ENCODE measurements around the gene RFX4.

RFX4 gene

DNA sequence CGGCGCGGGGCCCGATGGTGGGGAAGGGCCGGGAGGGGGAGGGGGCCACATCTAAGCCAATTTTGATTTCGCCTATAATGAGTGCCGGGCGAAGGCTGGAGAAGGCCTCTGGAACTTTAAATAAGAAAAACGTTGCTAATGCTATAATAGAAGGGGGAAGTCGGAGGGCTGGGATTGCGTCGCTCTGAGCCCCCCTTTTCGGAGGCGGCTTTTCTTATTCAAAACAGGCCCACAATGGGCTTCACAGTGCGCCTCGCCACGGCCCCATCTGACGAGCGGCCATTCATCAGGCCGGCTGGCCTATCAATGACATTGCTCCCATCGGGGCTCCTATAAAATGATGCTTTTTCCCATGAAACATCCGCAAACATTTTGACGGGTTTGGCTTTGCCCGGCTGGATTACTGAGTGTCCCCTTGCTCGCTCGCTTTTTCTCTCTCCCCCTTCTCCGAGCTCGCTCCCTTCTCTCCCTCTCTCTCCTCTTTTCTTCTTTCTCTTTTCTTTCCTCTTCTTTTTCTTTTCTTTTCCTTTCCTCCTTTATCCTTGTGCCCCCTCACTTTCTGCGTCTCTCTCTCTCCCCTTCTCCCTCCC, at the start of gene RFX4:
Gene RFX4, plus strand, starts transcription at position 364 of the 590 bp plus-strand sequence. CDS start 317 bp downstream, outside the sequence.
- DNase-seq: no peak

DNA sequence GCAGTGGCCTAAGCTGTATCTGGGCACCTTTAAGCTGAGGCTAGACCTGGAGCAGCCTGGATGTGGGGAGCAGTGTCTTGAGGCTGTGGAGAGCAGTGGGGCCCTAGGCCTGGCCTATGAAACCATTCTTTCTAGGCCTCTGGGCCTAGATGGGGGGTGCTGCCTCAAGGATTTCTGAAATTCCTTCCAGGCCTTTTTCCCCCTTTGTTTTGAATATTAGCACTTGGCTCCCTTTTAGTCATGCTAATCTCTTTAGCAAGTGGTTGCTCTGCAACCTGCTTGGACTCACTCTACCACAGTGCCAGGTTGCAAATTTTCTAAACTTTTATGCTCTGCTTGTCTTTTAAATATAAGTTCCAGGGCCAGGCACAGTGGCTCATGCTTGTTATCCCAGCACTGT, 41.6 kb upstream of the RFX4 start:
- DNase-seq: no peak

DNA sequence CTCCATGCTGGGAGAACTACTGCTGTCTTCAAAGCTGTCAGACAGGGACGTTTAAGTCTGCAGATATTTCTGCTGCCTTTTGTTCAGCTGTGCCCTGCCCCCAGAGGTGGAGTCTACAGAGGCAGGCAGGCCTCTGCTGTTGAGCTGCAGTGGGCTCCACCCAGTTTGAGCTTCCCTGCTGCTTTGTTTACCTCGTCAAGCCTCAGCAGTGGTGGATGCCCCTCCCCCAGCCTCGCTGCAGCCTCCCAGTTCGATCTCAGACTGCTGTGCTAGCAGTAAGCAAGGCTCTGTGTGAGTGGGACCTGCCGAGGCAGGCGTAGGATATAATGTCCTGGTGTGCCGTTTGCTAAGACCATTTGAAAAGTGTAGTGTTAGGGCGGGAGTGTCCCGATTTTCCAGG, 31.4 kb upstream of the RFX4 start:
- DNase-seq: no peak

DNA sequence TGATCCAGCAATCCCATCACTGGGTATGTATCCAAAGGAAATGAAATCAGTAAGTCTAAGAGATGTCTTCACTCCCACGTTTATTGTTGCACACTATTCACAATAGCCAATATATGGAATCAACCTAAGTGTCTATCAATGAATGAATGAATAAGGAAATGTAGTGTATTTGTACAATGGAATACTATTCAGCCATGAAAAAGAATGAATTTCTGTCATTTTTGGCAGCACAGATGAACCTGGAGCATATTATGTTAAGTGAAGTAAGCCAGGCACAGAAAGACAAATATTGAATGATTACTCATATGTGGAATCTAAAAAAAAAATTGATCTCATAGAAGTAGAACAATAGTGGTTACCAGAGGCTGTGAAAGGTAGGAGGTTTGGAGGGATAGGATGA, 30.6 kb upstream of the RFX4 start:
- no peak for DNase-seq

DNA sequence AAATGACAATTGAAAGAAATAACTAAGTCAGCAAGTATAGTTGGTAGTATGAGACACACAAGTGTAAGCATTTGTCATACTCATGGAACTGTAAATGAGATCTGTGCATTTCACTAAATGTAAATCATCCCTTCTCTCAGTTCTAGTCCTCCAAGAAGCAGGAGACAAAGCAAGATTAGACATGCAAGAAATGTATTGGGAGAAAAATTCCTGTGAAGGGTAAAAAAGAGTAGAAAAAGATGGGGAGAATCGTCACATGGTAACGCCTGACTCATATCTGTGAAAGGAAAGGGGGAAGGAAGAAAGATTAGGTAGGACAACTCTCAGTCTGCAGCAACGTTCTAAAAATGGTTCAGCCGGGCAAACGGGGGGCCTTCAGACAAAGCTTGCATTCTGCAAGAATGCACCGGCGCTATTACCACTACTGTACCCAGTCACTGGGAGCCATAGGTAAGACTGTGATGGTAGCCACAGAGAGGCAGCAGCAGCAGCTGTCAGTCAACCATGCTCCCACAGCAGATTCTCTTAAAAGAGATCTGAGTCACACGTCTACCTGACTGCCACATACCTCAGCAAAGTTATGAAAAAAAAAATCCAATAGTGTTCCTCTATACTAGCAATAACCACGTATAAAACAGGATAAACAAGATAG, 18.0 kb upstream of the RFX4 start:
- no peak for DNase-seq

DNA sequence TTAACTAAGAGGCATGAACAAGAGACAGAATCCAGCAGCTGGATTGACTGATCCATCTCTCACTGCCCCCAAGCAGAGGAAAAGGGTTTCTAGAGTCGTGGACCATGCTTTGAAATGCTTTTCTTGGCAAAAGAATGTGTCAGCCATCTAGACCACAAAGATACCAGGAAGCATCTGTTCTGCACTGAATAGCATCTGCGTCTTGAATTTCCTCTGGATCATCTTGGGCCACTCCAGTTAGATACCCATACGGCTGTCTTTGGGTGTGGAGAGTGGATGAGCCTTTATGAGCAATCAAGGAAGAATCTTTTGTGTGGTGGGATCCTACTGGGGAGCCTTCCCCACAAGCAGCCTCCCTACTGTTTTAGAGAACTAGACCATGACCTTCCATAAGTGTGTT, 16.0 kb upstream of the RFX4 start:
- DNase-seq: no peak

DNA sequence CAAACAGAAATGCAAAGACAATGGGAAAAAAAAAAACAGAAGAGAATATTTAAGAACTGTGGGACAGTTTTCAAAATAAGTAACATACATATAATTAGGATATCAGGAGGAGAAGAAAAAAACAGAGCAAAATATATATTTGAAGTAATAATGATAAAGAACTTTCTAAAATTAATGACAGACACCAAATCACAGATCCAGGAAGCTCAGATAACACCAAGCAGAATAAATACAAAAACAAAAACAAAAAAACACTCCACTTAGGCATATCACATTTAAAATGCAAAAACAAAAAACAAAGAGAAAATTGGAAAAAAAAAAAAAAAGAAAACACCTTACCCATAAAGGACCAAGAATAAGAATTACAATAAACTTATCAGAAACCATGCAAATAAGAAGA, 9.6 kb upstream of the RFX4 start:
- no peak for DNase-seq

DNA sequence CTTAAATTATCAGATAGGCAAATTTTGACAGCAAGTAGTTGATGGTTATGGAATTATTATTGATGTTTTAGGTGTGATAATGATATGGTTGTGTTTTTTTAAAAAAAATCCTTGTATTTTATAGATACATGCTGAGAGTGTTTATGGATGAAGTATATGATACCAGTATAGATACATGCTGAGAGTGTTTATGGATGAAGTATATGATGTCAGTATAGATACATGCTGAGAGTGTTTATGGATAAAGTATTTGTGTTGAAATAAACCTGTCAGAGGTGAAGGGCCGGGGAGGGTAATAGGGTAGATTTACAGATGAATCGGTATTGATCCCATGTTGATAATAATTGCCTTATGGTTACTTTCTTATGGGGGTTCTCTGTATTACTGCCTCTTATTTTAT, 6.0 kb upstream of the RFX4 start:
- no peak for DNase-seq

DNA sequence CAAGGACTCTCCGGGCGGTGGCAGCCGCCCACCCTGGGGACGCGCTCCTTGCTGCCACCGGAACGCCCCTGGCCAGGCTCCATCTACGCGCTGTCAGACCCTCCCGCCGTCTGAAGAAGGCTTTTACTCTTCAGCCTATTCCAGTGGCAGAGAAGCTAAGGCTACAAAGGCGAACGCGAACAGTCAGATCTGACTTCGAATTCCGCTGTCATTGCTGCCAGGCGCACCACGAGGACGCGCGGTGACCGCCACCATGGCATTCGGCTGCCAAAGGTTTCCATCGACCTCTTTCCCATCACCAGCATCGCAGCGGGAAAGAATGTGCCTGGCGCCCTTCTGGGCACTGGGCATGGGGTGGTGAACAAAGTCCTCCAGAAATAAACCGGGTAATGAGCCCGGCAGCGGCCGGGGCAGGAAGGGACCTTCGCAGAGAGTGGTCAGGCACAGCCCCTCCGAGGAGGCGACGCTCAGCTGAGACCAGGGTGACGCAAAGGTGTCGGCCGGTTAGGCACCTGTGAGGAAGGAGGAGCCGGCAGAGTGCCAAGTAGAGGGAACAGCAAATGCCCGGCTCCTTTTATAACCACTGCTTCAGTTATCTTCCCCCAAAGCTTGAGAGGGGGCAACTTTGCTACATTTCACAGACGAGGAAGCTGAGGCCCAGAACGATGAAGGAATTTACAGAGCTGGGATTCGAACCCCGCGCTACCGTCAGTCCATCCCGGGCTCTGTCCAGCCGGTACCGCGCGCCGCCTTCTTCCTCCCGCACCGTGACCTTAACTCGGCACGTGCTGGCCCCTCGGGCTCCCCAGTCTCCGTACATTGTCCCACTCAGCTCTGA, 1.9 kb upstream of the RFX4 start:
- no peak for DNase-seq

DNA sequence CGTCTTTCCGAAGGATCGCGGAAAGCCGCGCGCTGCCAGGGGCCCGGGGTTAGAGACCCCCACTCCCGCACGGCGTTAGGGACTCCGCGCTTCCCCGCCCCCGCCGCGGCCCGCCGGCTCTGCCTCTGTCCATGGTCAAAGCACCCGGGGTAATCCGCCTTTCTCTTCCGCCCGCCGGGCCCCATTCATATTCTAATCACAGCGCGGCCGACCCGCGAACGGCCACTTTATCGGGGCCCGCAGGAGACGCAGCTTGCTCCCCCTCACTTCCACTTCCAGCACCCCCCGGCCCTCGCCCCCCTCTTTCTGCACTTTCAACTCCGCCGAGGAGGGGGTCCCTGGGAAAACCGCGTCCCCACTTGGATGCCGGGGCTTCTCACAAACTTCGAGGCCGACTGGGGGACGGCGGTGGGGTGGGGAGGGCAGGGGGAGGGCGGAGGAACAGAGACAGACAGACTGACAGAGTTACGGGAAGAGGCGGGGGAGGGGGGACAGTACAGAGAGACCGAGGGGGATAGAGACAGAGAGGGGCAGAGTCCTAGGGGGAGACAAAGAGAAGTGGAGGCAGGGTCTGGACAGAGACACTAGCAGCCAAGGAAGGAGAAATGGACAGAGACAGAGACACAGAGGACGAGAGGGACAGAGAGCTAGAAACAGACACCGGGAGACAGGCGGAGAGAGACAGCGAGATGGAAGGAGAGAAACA, 1.1 kb upstream of the RFX4 start:
- DNase-seq: no peak

DNA sequence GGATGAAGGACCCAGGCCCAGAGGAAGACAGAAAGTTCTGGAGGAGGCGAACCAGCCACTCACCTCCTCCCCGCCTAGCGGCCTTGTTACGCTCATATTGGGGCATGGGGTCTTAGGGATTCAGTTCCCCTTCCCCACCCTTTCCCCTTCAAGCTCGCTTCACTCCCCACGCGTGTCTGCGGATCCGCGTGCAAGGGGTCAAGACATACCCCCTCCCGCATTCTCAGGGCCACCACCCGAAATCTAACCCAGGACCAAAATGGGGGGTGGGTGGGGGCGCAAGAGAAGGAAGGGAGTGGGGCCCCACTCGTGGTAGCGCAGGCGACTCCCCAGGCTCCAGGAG, 584 bp upstream of the RFX4 start:
- no peak for DNase-seq

DNA sequence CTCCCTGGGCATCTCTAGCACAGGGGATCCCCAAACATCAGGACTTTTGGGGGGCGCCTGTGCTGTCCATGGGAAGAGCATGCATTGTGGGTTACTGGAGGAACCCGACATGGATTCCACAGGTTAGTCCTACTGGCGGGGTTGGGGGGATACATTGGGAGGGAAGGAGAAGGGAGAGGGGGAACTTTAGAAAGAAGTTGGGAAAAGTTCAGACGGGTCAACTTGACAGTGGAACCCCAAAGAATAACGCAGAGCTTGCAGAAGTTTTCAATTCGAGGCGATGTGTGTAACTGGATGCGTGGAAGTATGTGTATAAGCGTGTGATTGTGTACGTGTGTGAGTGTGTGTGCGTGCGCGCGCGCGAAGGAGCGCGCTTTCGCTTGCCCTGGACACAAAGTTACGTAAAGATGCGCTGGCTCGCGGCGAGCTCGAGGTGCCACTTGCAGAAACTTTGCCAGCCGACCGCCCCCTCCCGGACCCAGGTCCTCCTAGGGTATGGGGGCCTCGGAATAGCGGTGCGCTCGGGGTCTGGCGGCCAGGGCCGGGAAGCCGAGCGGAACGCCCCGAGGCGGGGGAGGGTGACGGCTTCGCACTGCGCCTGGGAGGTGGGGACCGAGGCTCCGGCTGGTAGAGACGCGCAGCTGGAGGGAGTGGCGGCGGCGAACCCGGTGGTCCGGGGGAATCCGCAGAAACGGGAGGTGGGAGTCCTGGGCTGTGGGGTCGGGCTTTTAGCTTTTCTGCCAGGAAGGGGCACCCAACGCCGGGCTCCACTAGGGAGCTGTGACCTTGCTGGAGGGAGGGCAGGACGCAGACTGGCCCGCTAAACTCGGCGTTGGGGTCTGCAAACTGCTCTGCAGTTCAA, 669 bp downstream of the RFX4 start:
- DNase-seq: no peak

DNA sequence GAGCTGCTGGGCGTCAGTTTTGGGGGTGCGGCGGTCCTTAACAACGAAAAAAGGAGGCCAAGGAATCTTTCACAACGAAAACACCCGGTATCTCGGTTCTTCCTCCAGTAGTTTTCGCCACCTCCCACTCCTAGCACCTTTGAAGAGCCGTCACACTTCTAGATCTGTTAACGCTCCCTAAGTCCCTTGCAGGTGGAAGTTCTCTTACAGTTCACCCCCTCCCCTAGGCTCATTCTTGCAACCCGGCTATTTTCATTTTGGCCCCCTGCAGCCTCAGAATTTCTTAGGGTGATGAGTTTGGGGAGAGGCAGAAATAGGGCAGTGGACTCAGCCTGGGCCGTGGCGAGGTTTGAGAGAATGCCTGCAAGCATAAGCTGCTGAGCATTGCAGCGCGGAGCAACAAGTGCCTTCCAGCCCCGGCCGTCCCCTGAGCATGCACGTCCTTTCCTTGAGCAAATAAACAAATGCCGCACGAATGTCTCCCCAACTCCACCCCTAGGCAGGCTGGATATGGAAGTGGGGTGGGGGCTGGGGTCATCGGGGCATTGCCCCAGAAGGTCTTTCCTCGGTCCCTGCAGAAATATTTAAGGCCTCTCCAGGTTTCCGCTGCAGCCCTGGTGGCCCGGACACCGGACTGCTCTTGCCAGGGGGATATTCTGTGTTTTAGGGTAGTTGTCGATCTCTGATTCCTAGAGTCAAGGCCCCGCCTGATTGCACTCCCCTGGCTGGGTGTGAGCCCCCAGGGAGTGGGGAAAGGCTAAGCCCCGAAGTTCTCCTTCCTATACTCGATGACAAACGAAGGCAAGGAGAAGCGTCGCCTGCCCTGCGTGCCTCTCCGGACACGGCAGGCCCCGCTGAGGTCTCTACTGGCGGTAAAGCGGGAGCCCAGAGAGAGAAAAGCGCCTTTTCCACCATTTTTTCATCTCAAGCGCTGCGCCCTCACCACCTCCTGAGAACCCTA, 1.6 kb downstream of the RFX4 start:
- DNase-seq: no peak

DNA sequence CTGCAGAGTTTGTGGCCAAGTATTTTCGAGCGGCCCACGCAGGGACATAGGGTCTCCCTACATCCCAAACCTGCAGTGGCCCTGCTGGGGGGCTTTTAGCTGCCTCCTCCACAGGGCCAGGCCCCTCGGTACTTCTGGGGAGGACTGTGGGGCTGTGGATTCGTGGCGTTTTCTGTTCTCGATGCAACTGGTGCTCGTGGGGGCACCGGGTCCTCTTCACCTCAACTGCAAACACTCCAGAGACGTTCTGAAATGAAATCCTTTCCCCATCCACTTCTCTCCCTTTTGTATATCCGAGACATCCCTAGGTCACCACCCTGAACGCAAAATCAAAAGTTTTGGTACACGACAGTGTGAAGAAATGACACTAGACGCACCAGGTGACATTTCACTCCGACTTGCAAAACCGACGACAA, 2.3 kb downstream of the RFX4 start:
- no peak for DNase-seq

DNA sequence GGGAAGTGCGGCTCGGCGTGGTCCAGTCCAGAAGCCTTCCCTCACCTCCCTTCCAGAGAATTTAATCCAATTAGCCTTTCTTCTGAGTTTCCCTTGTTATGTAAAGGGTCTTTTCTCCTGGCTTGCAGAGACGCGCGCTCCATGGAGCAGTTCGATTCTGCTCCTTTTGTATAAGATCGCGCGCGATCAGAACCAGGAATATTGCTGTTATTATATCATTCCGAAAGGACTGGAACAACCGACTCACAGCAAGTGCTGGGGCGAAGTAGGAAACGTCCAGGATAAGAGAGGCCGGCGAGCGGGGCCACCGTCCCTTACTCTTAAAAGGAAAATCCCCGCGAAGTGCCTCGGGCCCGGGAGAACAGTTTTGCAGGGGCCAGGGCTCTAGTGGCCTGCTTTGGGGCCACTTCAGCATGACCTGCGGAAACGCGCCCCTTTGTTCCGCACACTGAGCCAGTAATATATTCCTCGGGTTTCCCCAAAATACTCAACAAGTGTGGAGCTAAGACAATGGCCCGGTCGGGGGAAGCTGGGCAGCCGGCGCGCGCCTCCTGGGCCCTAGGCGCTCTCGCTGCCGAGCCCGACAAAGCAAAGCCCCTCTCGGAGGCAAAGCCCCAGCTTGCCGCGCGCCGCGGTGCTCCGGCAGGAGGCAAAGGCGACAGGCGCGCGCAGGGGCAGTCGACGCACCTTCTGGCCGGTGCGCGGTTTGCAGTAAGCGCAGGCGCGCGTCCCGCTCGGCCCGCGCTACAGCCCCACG, 2.9 kb downstream of the RFX4 start:
- no peak for DNase-seq

DNA sequence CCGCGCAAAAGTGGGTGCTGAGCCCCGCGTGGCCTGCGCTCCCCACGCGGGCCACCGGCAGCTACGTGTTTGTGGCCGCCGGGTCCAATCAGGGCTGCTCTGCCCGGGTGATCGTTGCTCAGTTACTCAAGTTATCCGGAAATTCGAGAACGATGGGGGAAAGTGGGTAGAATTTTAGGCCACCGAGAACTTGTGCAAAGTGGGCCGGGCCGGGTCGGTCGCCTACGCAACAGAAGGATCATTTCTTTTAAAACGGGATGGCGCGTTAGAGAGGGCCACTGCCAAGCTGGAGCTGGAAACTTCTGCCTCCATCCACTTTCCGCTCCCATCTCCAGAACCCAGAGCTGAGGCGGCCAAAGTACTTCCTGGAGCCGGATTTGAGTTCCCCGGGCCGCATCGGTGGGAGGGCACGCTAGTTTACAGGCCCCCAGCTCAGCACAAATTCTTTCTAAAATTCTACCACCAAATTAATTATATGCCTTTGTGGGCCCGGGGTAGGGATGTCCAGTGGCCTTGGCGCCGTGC, 3.5 kb downstream of the RFX4 start:
- no peak for DNase-seq

DNA sequence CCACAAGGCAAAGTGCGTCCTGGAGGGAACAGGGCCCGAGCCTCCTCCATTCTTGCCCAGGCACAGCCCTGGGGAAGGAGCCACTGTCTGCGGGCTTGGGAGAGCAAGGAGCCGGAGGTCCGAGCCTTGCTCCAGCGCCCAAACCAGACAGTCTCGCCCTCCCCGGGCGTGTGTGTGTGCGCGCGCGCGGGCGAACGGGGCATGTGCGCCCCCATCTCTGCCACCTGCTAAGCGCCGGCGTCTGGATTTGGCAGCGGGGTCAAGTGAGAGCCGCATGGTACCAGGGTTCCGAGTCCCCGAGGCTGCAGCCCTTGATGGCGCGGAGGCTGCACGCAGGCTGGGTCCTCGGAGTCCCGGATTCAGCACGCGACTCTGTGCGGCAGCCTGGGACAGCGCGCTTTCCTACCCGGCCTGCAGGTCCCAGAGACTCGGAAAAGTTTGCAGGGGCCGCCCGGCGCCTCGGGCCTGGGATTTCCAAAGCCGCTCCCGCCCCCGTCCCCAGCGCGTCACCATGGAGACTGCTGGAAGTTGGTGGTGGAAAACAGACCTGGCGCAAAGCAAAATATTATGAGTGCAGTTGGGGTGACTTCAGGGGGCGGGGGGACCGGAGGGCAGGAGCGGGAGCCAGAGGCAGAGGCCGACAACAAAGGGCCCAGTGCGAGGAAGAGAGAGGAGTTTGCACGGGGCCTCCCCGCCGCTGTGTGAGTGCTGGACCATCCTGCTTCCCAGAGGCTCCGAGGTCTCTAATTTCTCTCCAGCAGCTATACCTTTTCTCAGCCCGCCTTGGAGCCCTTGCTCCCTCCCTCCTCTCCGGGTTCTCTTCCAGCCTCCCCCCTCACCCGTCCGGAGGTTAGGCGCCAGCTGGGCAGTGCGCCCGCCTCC, 4.2 kb downstream of the RFX4 start:
- no peak for DNase-seq

DNA sequence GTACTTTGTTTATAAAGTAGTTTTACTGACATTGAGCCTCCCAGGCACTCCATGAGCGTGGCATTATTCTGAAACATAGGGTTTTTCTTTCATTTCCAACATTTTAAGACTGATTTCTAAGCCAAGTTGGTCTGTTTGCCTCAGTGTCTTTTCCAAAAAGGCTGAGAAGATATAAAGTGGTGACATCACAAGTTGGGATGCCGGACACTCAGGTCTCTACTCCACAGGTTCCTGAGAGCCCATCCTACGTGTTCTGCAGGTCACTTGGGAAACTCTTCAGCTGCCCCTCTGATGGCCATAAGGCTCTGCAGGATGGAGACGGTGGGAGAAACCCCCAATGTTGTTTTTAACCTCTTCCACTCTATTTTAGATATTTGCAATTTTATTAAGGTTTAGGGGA, 6.0 kb downstream of the RFX4 start:
- no peak for DNase-seq

DNA sequence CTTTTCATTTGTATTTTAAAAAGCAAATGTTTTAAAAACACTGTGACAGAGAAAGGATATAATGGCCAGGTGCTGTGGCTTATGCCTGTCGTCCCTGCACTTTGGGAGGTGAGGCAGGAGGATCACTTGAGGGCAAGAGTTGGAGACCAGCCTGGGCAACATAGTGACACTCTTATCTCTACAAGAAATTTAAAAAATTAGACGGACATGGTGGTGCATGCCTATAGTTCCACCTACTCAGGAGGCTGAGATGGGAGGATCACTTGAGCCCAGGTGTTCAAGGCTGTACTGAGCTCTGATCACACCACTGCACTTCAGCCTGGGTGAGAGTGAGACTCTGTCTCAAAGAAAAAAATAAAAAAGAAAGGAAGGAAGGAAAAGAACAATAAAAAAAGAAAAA, 7.8 kb downstream of the RFX4 start:
- no peak for DNase-seq
